ENCODE results near the gene TBC1D5.

TBC1D5 gene

DNA sequence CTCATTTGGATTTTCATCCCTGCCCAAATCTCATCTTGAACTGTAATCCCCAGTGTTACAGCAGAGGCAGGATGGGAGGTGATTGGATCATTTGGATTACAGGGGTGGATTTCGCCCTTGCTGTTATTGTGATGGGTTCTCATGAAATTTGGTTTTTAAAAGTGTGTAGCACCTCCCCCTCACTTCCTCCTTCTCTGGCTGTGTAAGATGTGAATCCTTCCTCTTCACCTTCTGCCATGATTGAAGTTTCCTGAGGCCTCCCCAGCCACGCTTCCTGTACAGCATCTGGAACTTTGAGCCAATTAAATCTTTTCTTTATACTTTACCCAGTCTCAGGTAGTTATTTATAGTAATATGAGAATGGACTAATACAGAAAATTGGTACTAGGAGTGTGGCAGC is 540.9 kb downstream of the TBC1D5 start:
- no peak for ATAC-seq
- no peak for TF ChIP-seq ZNF70 (CRISPR knock-in tag; IDR thresholded peaks at IDR 0.05)
- no peak for TF ChIP-seq TOX (CRISPR knock-in tag; IDR thresholded peaks at IDR 0.05; ENCODE audit: borderline replicate concordance)
- TF ChIP-seq BACH2 (CRISPR knock-in tag; IDR thresholded peaks at IDR 0.05; ENCODE audit: borderline replicate concordance), result no peak

DNA sequence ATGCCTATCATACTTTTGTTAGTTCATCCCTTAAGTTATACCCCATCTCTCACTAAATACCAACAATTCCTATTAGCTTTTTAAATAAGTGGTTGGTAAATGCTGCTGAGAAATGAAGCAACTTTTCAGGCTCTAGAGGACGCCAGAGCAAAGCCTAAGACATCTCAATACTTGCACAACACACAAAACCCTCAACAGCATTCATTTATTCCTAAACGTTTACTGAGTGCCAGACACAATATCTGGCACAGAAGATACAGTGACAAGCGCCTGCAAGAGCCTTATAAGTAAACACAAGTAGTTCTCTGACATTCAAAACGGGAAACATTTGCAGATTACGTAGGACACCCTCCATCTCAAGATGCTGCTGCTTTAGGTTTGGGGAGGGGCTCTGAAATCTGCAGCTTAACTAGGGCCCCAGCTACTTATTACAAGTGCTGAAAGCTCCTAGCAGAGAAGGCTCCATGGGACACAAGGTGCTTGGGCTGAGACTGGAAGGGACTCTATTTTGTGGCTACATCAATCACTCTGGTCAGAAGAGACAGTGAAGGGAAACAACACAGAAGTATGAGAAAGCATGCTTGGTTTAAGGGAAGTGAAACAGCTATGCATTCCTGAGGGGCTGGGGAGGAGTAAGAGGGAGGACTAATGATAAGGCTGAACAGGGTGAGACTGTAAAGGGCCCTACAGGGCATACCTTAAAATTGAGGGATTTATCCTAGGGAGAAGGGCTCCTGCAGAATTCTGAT is 546.4 kb downstream of the TBC1D5 start:
- TF ChIP-seq PPARA (CRISPR knock-in tag; IDR thresholded peaks at IDR 0.05; ENCODE audit: borderline replicate concordance), result no peak
- TF ChIP-seq, protein P1, sequence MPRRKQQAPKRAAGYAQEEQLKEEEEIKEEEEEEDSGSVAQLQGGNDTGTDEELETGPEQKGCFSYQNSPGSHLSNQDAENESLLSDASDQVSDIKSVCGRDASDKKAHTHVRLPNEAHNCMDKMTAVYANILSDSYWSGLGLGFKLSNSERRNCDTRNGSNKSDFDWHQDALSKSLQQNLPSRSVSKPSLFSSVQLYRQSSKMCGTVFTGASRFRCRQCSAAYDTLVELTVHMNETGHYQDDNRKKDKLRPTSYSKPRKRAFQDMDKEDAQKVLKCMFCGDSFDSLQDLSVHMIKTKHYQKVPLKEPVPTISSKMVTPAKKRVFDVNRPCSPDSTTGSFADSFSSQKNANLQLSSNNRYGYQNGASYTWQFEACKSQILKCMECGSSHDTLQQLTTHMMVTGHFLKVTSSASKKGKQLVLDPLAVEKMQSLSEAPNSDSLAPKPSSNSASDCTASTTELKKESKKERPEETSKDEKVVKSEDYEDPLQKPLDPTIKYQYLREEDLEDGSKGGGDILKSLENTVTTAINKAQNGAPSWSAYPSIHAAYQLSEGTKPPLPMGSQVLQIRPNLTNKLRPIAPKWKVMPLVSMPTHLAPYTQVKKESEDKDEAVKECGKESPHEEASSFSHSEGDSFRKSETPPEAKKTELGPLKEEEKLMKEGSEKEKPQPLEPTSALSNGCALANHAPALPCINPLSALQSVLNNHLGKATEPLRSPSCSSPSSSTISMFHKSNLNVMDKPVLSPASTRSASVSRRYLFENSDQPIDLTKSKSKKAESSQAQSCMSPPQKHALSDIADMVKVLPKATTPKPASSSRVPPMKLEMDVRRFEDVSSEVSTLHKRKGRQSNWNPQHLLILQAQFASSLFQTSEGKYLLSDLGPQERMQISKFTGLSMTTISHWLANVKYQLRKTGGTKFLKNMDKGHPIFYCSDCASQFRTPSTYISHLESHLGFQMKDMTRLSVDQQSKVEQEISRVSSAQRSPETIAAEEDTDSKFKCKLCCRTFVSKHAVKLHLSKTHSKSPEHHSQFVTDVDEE (CRISPR knock-in tag; IDR thresholded peaks at IDR 0.05), result no peak
- TF ChIP-seq, protein P2, sequence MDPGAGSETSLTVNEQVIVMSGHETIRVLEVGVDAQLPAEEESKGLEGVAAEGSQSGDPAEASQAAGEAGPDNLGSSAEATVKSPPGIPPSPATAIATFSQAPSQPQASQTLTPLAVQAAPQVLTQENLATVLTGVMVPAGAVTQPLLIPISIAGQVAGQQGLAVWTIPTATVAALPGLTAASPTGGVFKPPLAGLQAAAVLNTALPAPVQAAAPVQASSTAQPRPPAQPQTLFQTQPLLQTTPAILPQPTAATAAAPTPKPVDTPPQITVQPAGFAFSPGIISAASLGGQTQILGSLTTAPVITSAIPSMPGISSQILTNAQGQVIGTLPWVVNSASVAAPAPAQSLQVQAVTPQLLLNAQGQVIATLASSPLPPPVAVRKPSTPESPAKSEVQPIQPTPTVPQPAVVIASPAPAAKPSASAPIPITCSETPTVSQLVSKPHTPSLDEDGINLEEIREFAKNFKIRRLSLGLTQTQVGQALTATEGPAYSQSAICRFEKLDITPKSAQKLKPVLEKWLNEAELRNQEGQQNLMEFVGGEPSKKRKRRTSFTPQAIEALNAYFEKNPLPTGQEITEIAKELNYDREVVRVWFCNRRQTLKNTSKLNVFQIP (CRISPR knock-in tag; IDR thresholded peaks at IDR 0.05; ENCODE audit: borderline replicate concordance, low read depth), result no peak
- TF ChIP-seq ESRRG (CRISPR knock-in tag; IDR thresholded peaks at IDR 0.05), result no peak
- TF ChIP-seq GLIS3 (CRISPR knock-in tag; IDR thresholded peaks at IDR 0.05), result no peak
- TF ChIP-seq BACH2 (CRISPR knock-in tag; IDR thresholded peaks at IDR 0.05; ENCODE audit: borderline replicate concordance), result no peak
- TF ChIP-seq TOX (CRISPR knock-in tag; IDR thresholded peaks at IDR 0.05; ENCODE audit: borderline replicate concordance), result no peak
- TF ChIP-seq ZNF8 (CRISPR knock-in tag; IDR thresholded peaks at IDR 0.05), result no peak
- no peak for ATAC-seq

DNA sequence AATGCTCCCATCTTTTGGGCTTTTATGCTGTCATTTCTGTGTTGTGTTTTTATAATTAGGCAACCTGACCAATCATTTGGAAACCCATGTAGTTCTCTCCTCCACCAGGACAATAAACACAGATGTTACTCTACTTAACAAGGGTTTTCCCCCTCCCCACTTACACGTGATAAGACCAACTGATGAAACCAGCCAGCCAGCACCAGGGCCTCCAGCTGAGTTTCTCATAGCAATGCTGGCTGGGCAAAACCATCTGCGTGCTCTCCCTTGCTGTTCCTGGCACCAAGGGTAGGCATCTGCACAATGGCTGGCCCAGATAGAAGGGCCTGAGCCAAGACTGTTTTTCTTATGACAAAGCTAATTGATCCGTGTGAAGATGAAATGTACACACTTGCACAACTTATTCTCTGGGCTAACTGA is 547.2 kb downstream of the TBC1D5 start:
- ATAC-seq, result no peak
- no peak for TF ChIP-seq PPARA (CRISPR knock-in tag; IDR thresholded peaks at IDR 0.05; ENCODE audit: borderline replicate concordance)
- TF ChIP-seq ZC3H10 (CRISPR knock-in tag; IDR thresholded peaks at IDR 0.05), result no peak
- no peak for TF ChIP-seq ZFP3 (CRISPR knock-in tag; IDR thresholded peaks at IDR 0.05)
- TF ChIP-seq, protein P1 (CRISPR knock-in tag; IDR thresholded peaks at IDR 0.05), result no peak
- TF ChIP-seq, protein P3, sequence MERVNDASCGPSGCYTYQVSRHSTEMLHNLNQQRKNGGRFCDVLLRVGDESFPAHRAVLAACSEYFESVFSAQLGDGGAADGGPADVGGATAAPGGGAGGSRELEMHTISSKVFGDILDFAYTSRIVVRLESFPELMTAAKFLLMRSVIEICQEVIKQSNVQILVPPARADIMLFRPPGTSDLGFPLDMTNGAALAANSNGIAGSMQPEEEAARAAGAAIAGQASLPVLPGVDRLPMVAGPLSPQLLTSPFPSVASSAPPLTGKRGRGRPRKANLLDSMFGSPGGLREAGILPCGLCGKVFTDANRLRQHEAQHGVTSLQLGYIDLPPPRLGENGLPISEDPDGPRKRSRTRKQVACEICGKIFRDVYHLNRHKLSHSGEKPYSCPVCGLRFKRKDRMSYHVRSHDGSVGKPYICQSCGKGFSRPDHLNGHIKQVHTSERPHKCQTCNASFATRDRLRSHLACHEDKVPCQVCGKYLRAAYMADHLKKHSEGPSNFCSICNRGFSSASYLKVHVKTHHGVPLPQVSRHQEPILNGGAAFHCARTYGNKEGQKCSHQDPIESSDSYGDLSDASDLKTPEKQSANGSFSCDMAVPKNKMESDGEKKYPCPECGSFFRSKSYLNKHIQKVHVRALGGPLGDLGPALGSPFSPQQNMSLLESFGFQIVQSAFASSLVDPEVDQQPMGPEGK (CRISPR knock-in tag; IDR thresholded peaks at IDR 0.05; ENCODE audit: borderline replicate concordance), result no peak
- TF ChIP-seq SNAI2 (CRISPR knock-in tag; IDR thresholded peaks at IDR 0.05), result no peak
- TF ChIP-seq, protein P4, sequence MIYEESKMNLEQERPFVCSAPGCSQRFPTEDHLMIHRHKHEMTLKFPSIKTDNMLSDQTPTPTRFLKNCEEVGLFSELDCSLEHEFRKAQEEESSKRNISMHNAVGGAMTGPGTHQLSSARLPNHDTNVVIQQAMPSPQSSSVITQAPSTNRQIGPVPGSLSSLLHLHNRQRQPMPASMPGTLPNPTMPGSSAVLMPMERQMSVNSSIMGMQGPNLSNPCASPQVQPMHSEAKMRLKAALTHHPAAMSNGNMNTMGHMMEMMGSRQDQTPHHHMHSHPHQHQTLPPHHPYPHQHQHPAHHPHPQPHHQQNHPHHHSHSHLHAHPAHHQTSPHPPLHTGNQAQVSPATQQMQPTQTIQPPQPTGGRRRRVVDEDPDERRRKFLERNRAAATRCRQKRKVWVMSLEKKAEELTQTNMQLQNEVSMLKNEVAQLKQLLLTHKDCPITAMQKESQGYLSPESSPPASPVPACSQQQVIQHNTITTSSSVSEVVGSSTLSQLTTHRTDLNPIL (CRISPR knock-in tag; IDR thresholded peaks at IDR 0.05; ENCODE audit: low read depth), result no peak
- TF ChIP-seq BACH2 (CRISPR knock-in tag; IDR thresholded peaks at IDR 0.05; ENCODE audit: borderline replicate concordance), result no peak
- no peak for TF ChIP-seq GLIS3 (CRISPR knock-in tag; IDR thresholded peaks at IDR 0.05)
- no peak for TF ChIP-seq TCF4 (CRISPR knock-in tag; IDR thresholded peaks at IDR 0.05; ENCODE audit: borderline replicate concordance)
- no peak for TF ChIP-seq ZFP30 (CRISPR knock-in tag; IDR thresholded peaks at IDR 0.05)
- TF ChIP-seq, protein P5, sequence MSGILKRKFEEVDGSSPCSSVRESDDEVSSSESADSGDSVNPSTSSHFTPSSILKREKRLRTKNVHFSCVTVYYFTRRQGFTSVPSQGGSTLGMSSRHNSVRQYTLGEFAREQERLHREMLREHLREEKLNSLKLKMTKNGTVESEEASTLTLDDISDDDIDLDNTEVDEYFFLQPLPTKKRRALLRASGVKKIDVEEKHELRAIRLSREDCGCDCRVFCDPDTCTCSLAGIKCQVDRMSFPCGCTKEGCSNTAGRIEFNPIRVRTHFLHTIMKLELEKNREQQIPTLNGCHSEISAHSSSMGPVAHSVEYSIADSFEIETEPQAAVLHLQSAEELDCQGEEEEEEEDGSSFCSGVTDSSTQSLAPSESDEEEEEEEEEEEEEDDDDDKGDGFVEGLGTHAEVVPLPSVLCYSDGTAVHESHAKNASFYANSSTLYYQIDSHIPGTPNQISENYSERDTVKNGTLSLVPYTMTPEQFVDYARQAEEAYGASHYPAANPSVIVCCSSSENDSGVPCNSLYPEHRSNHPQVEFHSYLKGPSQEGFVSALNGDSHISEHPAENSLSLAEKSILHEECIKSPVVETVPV (CRISPR knock-in tag; IDR thresholded peaks at IDR 0.05), result no peak
- TF ChIP-seq OSR1 (CRISPR knock-in tag; IDR thresholded peaks at IDR 0.05), result no peak
- TF ChIP-seq, protein P2 (CRISPR knock-in tag; IDR thresholded peaks at IDR 0.05; ENCODE audit: borderline replicate concordance, low read depth), result no peak
- no peak for TF ChIP-seq ZNF70 (CRISPR knock-in tag; IDR thresholded peaks at IDR 0.05)
- no peak for TF ChIP-seq ZNF8 (CRISPR knock-in tag; IDR thresholded peaks at IDR 0.05)

Data from SK-N-SH treated with all-trans-retinoic acid at 6 μM for 48 hours (cell line).